ENCODE data around the gene CARNS1. TPM values are rescaled to one million over a fixed set of nuclear protein-coding genes. Genes with fewer than 3 reads are reported as not detected.

The CARNS1 gene
- total and polyA plus RNA-seq, 2 of the 8 experiments (the other 6 are each of a cell fraction or from before 2014, with no cell fraction given), result 0.82 to 1.1 TPM

GRCh38 chr11:67438158-67438902 is 22.9 kb downstream of the CARNS1 start:
- peaks cover 4 to 27% of the 10 kb centered on the region in 2 experiments for H4K20me1 ChIP-seq (replicated peaks in 1 of 2; ENCODE audit: control insufficient read depth in 1 of 2, insufficient read depth in 2 of 2, low read length in 2 of 2)
- no peak overlapping the region for H2BK20ac ChIP-seq (ENCODE audit: low read length)
- H2AK5ac ChIP-seq (ENCODE audit: low read depth, low read length), result no peak overlapping the region
- H3K9ac ChIP-seq (replicated peaks in 1 of 4; ENCODE audit: extremely low read depth in 1 of 4, low read depth in 3 of 4, low read length in 3 of 4), result no peak overlapping the region
- H3K4me2 ChIP-seq (ENCODE audit: insufficient read depth in 1 of 2, low read depth in 2 of 2, low read length in 2 of 2), result no peak overlapping the region
- H4K91ac ChIP-seq (replicated peaks; ENCODE audit: insufficient read length, low read length), result no peak overlapping the region
- 0 out of 2 replicates have a peak overlapping the region, but pooled peaks have one; percentile 17 for H2BK12ac ChIP-seq (ENCODE audit: low read depth, low read length)
- H3K79me2 ChIP-seq (ENCODE audit: control insufficient read depth in 1 of 2, insufficient read depth in 2 of 2, low read length in 2 of 2), result no peaks in the 10 kb centered on the region
- 0 out of 2 replicates have a peak, but pooled peaks cover 2% of the 10 kb centered on the region for H3K79me1 ChIP-seq (ENCODE audit: low read depth, low read length)
- no peak overlapping the region for H2BK15ac ChIP-seq (ENCODE audit: low read length)
- no peak overlapping the region for H3K27ac ChIP-seq (ENCODE audit: low read depth, low read length)
- H3K4me3 ChIP-seq (ENCODE audit: extremely low read depth in 1 of 4, insufficient read depth in 2 of 4, low read depth in 3 of 4, low read length in 4 of 4), result no peak overlapping the region
- CTCF ChIA-PET (ENCODE audit: partially characterized antibody), result interaction anchor here (0.6 to 2.2 kb wide), 12 partner anchors 13 to 969 kb away, joined by 3 to 8 read pairs (median 3); partner anchors contain the start of gene GPR152
- no peak overlapping the region for H3K56ac ChIP-seq (replicated peaks; ENCODE audit: insufficient read length, low read depth, low read length)
- no peaks in the 10 kb centered on the region for H3K27me3 ChIP-seq (replicated peaks in 1 of 4; ENCODE audit: control insufficient read depth in 3 of 4, extremely low read depth in 1 of 4, insufficient read depth in 3 of 4, low read length in 3 of 4)
- H2BK5ac ChIP-seq (ENCODE audit: low read depth, low read length), result no peak overlapping the region; the same call in 1 of the 2 replicates
- no peak overlapping the region for H2BK120ac ChIP-seq (replicated peaks; ENCODE audit: low read depth, low read length)
- FAIRE-seq, result no peak
- TF ChIP-seq BACH1 (IDR thresholded peaks at IDR 0.05; ENCODE audit: low read length) (no peak), SP1 (IDR thresholded peaks at IDR 0.05; ENCODE audit: low read depth, low read length) (no peak), POU5F1 (IDR thresholded peaks at IDR 0.05; ENCODE audit: low read depth, low read length) (no peak), EZH2 (IDR thresholded peaks at IDR 0.05; ENCODE audit: low read depth, low read length, severe bottlenecking) (no peak), POLR2AphosphoS5 (IDR thresholded peaks at IDR 0.05; ENCODE audit: low read depth, low read length) (no peak), HDAC6 (IDR thresholded peaks at IDR 0.05; ENCODE audit: low read depth, low read length) (no peak), SIN3A (conservative IDR thresholded peaks at IDR 0.05 in 1 of 2, IDR thresholded peaks at IDR 0.05 in 1 of 2; ENCODE audit: low read depth in 1 of 2, low read length in 2 of 2) (no peak)
- H2AFZ ChIP-seq (ENCODE audit: low read length), result no peak overlapping the region
- 92% methylated on average over 21 of the region's 41 CpGs; no CpG with 5 or more reads in 1 of the 2 experiments for WGBS, 2 experiments (ENCODE audit: extremely low coverage in 1 of 2, insufficient coverage in 1 of 2, insufficient read length in 1 of 2, insufficient replicate concordance in 2 of 2, low coverage in 1 of 2, low lambda C conversion rate in 2 of 2, missing lambda C conversion rate in 1 of 2)
- H3K18ac ChIP-seq (ENCODE audit: extremely low read depth, low read length), result no peak overlapping the region
- H3K4ac ChIP-seq (replicated peaks; ENCODE audit: insufficient read length, low read depth, low read length), result no peak overlapping the region
- no peak overlapping the region for H3K23ac ChIP-seq (ENCODE audit: insufficient read length)
- H3K4me1 ChIP-seq (replicated peaks in 1 of 4; ENCODE audit: control insufficient read depth in 3 of 4, insufficient read depth in 4 of 4, low read length in 3 of 4), result peaks cover 0 to 24% (median 16%) of the 10 kb centered on the region in 4 experiments; a peak in 6 of 7 replicates
- no peak overlapping the region for H4K5ac ChIP-seq (ENCODE audit: insufficient read length, low read depth, low read length)
- H3K23me2 ChIP-seq (ENCODE audit: low read depth, low read length), result peaks cover 2% of the 10 kb centered on the region; the same call in 1 of the 2 replicates
- no peak overlapping the region for H3K14ac ChIP-seq (ENCODE audit: insufficient read length)
- no peak overlapping the region; the same call in 1 of the 2 replicates for H4K8ac ChIP-seq (ENCODE audit: extremely low read depth, insufficient read depth, low read length)
- DNase-seq (ENCODE audit: low read depth in 1 of 2, low spot score in 2 of 2), result no peak
- POLR2A ChIA-PET (ENCODE audit: partially characterized antibody), result interaction anchor here (0.8 to 12.5 kb wide), 15 partner anchors 8 to 44 kb away, joined by 3 to 104 read pairs (median 7); partner anchors contain the start of genes CABP4, CARNS1, GPR152 and PPP1CA
- H3K36me3 ChIP-seq (ENCODE audit: control insufficient read depth in 2 of 4, insufficient read depth in 4 of 4, low read length in 3 of 4), result peaks cover 8 to 26% (median 14%) of the 10 kb centered on the region in 4 experiments; a peak in 6 of 8 replicates
- H3K9me3 ChIP-seq (ENCODE audit: insufficient read depth in 2 of 2, low read depth in 1 of 2, low read length in 1 of 2), result no peaks in the 10 kb centered on the region
